ENCODE data around the gene BICC1. TPM values are rescaled to one million over a fixed set of nuclear protein-coding genes. Genes with fewer than 3 reads are reported as not detected.

BICC1 gene
- total and polyA plus RNA-seq, 2 experiments from 2014 or later, result 6.4 to 13.2 TPM

- Histone ChIP-seq H3K36me3 (no peaks in the 10 kb centered on the region), H3K27ac (no peak overlapping the region), H3K4me3 (no peak overlapping the region), H3K27me3 (no peaks in the 10 kb centered on the region), H3K9me3 (ENCODE audit: low read depth) (no peaks in the 10 kb centered on the region), H3K4me1 (ENCODE audit: low read depth) (no peaks in the 10 kb centered on the region)
- TF ChIP-seq CTCF (IDR thresholded peaks at IDR 0.05; ENCODE audit: low read depth, low read length), result no peak
- no peak for DNase-seq (ENCODE audit: low read depth in 1 of 2, low spot score in 1 of 2)
These were observed 356.2 kb downstream of the BICC1 start for GRCh38 chr10:58868736-58869435.

- Histone ChIP-seq H3K27ac (no peak overlapping the region), H3K4me1 (ENCODE audit: low read depth) (no peaks in the 10 kb centered on the region), H3K9me3 (ENCODE audit: low read depth) (no peaks in the 10 kb centered on the region), H3K27me3 (no peaks in the 10 kb centered on the region), H3K36me3 (no peaks in the 10 kb centered on the region), H3K4me3 (no peak overlapping the region)
- no peak for TF ChIP-seq CTCF (IDR thresholded peaks at IDR 0.05; ENCODE audit: low read depth, low read length)
- DNase-seq (ENCODE audit: low read depth in 1 of 2, low spot score in 1 of 2), result no peak
These were observed 357.4 kb downstream of the BICC1 start for GRCh38 chr10:58870070-58870469.

- no peak for DNase-seq (ENCODE audit: low read depth in 1 of 2, low spot score in 1 of 2)
- Histone ChIP-seq H3K4me3 (no peak overlapping the region), H3K9me3 (ENCODE audit: low read depth) (no peaks in the 10 kb centered on the region), H3K4me1 (ENCODE audit: low read depth) (no peaks in the 10 kb centered on the region), H3K36me3 (no peaks in the 10 kb centered on the region), H3K27ac (no peak overlapping the region), H3K27me3 (no peaks in the 10 kb centered on the region)
- TF ChIP-seq CTCF (IDR thresholded peaks at IDR 0.05; ENCODE audit: low read depth, low read length), result no peak
These were observed 360.5 kb downstream of the BICC1 start for GRCh38 chr10:58873161-58873560.

Other genes starting within 250 kb of the BICC1 start
- 3.9 and 4.9 TPM in 2 replicates for gene IPMK, start 245.0 kb upstream of the BICC1 start, total RNA-seq
- 2.3 and 4.4 TPM in 2 replicates for gene IPMK, start 245.0 kb upstream of the BICC1 start, polyA plus RNA-seq
- 31.7 and 40.8 TPM in 2 replicates for gene CISD1, start 243.7 kb upstream of the BICC1 start, total RNA-seq
- 197 and 212 TPM in 2 replicates for gene CISD1, start 243.7 kb upstream of the BICC1 start, polyA plus RNA-seq
- gene UBE2D1, start 177.9 kb upstream of the BICC1 start, total RNA-seq, result 12.6 and 13.5 TPM in 2 replicates
- 27.4 and 34.9 TPM in 2 replicates for gene UBE2D1, start 177.9 kb upstream of the BICC1 start, polyA plus RNA-seq
- gene TFAM, start 127.5 kb upstream of the BICC1 start, total RNA-seq, result 21.0 and 21.1 TPM in 2 replicates
- 46.4 and 47.5 TPM in 2 replicates for gene TFAM, start 127.5 kb upstream of the BICC1 start, polyA plus RNA-seq